ENCODE measurements around the gene ZNF513.
A peak's percentile ranks its signal among the peaks of the same experiment; 100 is the strongest.

Gene ZNF513

DNA sequence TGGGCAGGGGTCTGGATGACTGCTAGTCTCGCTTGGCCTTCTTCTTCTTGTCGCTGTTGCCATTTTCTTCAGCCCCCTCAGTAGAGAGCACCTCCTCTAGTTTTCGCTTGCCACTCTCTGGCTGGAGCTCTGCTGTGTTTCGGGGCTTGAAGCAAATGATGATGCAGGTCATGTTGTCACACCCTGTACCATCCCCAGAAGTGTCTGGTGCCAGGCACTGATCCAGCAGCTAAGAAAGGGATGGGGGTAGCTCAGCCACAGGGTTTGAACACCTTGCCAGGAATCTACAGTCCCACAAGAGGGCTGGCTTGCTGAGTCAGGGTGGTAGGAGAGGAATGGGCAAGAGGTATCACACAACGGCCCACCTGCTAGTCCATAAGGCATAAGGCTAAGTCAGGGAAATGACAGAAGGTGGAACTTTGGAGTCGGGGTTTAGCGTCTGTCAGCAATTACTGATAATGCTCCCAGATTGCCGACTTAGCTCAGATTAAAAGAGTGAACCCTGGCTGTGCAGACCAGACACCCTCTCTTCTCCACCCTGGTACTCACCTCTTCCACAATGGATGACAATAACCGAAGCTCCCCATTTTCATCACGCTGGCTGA is 1.1 kb upstream of the ZNF513 start:
- DNase-seq (ENCODE audit: low read depth in 2 of 2): no peak

GRCh38 chr2:27379836-27380625 is 503 bp downstream of the ZNF513 start:
- DNase-seq (ENCODE audit: low read depth in 2 of 2): peak; percentile 21 to 32

DNA sequence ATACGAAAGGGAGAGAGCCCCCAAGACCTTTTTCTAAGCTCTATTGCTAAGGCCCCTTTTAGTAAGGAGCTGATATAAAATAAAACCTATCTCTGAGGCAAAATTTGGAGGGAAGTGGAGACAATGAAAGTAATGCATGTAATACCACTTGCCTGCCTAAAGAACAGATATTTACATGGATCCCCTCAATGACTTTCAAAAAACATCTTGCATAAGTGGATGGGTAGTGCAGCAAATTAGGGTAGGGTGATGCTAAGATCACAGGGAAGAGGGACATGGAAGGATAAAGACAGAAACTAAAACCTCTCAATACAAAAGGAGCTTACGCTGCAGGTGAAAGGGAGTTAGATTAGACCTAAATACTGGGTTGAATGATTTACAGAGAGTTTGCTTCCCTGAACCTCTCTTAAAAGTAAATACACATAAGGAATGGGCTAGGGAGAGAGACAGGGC is 1.1 kb downstream of the ZNF513 start:
- no peak for DNase-seq (ENCODE audit: low read depth in 2 of 2)

- DNase-seq (ENCODE audit: low read depth in 2 of 2): no peak
Observed at GRCh38 chr2:27378809-27379290, 1.7 kb downstream of the ZNF513 start.

DNA sequence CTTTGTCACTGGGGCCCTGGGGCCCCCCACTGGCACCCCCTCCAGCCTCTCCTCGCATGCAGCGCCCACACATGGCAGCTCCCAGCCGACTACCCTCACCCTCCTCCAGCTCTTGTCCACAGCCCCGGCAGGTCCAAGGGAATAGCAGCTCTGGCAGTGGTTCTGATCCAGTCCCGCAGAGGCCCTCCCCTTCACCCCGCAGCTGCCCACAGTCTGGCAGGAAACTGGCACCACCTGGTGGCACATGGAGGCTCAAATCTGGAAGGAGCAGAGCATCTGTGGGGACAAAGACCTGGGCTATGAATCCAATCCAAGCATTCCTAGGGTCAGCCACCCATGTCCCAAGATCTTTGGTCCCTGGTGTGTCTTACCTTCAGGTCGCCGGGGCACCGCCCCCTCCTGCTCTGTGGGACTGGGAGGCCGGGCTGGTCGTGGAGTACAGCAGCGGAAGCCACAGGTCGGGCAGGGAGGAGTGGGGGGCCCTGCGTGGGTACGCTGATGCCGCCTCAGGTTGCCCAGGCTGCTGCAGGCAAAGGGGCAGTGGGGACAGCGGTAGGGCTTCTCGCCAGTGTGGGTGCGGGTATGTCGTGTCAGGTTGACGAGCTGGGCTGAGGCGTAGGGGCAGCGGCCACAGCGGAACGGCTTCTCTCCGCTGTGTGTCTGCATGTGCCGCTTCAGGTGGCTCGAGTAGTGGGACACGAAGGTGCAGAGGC is 2.3 kb downstream of the ZNF513 start:
- DNase-seq (ENCODE audit: low read depth in 2 of 2): no peak

DNA sequence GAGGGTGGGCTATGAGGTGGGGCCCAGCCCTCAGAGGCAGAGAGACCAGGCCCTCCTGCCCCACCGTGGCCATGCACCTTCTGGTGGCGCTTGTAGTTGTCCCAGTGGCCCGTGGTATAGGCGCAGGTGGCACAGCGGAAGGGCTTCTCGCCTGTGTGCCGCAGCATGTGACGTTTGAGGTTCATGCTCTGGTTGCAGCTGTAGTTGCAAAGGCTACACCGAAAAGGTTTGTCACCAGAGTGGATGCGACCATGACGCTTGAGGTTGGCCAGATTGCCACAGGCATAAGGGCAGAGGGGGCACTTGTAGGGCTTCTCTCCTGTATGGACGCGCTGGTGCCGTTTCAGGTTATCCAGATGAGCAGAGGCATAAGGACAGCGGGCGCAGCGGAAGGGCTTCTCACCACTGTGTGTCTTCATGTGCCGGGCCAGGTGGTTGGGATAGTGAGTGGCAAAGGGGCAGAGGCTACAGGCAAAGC is 2.9 kb downstream of the ZNF513 start:
- no peak for DNase-seq (ENCODE audit: low read depth in 2 of 2)

GRCh38 chr2:27376866-27377617 is 3.5 kb downstream of the ZNF513 start:
- DNase-seq (ENCODE audit: low read depth in 2 of 2): no peak

GRCh38 chr2:27376151-27376865 is 4.2 kb downstream of the ZNF513 start:
- no peak for DNase-seq (ENCODE audit: low read depth in 2 of 2)

DNA sequence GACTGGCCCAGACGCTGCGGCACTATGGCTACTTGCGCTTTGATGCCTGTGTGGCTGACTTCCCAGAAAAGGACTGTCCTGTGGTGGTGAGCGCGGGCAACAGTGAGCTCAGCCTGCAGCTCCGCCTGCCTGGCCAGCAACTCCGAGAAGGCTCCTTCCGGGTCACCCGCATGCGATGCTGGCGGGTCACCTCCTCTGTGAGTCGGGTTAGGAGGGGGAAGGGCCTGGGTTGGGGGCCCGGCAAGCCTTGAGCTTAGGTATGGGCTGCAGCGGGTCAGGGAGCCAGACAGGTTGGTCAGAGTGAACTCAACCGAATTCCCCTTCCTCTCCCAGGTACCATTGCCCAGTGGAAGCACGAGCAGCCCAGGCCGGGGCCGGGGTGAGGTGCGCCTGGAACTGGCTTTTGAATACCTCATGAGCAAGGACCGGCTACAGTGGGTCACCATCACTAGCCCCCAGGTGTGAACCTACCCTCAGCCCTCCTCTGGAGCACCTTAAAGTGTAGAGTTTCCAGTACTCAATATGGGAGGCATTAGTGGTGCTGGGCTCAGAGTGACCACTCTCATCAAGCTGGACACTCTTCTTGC is 4.9 kb downstream of the ZNF513 start:
- DNase-seq (ENCODE audit: low read depth in 2 of 2): no peak

DNA sequence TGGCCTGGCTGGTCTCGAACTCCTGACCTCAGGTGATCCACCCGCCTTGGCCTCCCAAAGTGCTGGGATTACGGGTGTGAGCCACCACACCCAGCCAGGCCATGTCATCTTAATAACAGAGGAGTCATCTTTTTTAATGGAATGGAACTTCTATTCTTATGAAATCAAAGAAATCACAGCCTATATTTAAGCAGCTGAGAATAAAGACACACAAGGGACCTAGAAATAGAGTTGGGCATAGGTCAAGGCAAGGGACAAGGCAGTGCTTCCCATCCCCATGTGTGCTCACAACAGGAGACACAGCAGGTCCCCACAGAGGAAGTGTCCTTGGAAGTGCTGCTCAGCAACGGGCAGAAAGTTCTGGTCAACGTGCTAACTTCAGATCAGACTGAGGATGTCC is 7.0 kb downstream of the ZNF513 start:
- DNase-seq (ENCODE audit: low read depth in 2 of 2): no peak

DNA sequence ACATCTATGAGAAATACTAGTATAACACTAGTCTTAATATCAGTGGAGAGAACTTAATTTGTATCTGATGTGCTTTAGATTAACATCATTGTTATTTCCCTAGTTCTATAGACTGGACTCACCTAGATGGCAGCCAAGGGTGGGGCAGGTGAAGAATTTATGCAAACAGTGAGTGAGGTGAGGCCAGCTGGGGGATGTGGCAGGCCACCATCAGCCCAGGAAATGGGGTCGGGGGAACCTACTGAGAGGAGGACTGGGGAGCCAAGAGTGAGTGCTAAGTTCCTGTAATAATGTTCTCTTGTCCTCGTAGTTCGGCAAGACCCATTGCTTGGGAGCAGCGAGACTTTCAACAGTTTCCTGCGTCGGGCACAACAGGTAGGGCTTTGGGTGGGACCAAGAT is 7.6 kb downstream of the ZNF513 start:
- no peak for DNase-seq (ENCODE audit: low read depth in 2 of 2)

GRCh38 chr2:27370816-27371620 is 9.5 kb downstream of the ZNF513 start:
- no peak for DNase-seq (ENCODE audit: low read depth in 2 of 2)

- peak; percentile 99 for DNase-seq (ENCODE audit: low read depth in 2 of 2)
Observed at GRCh38 chr2:27370026-27370815, 10.3 kb downstream of the ZNF513 start, which contains the start of the genes EIF2B4 and SNX17. EIF2B4 (minus strand) TSS chr2:27370338; CDS start chr2:27370314, 24 bp downstream. SNX17 (plus strand) TSS chr2:27370616; CDS start chr2:27370744, 128 bp downstream.

GRCh38 chr2:27369471-27370025 is 11.0 kb downstream of the ZNF513 start:
- no peak for DNase-seq (ENCODE audit: low read depth in 2 of 2)

GRCh38 chr2:27363933-27364332 is 16.6 kb downstream of the ZNF513 start:
- no peak for DNase-seq (ENCODE audit: low read depth in 2 of 2)

GRCh38 chr2:27362678-27363420 is 17.7 kb downstream of the ZNF513 start:
- no peak for DNase-seq (ENCODE audit: low read depth in 2 of 2)

GRCh38 chr2:27356382-27357181 is 24.0 kb downstream of the ZNF513 start, which contains the start of gene GTF3C2:
GTF3C2 (minus strand) TSS chr2:27356764; CDS start chr2:27343554, 13,210 bp downstream.
- DNase-seq (ENCODE audit: low read depth in 2 of 2): peak; percentile 81 to 88

Data from stimulated activated CD8-positive, alpha-beta memory T cell treated with anti-CD3 and anti-CD28 coated beads, Interleukin-2, amount 100 ng/mL, for 48 hours (primary cell).